GM18951 (cell line): Measurements from ENCODE around the gene CDC5L.
"Not testable (repeated sequence)": the region's sequence is repeated elsewhere in the genome, so short reads cannot be mapped to it uniquely, and the experiment has no call there.

Source experiments
- POLR2A ChIP-seq: IDR thresholded peaks from 4 replicates; pipeline ENCODE4 v1.6.1; 2011; ENCODE audit warnings: mild to moderate bottlenecking; ENCODE audit not compliant: insufficient read length, insufficient read depth; ENCODE audit errors: extremely low read depth
- in situ Hi-C: fragments of 300-500 bp; cut with MboI; formaldehyde crosslinking; loops from one replicate; pipeline ENCODE4 v1.12.0; 2022; ENCODE audit warnings: low sequenced_read_pairs, mixed read lengths, inconsistent platforms; ENCODE audit not compliant: unreplicated experiment

Gene CDC5L

GRCh38 chr6:44438827-44439226 is 51.3 kb downstream of the CDC5L start:
- TF ChIP-seq POLR2A = no peak
- in situ Hi-C loops = no loop called here

- TF ChIP-seq POLR2A = no peak
- in situ Hi-C loops = no loop called here
These were observed 52.0 kb downstream of the CDC5L start for GRCh38 chr6:44439270-44440045.

GRCh38 chr6:44441091-44441855 is 53.8 kb downstream of the CDC5L start:
- in situ Hi-C loops = no loop called here
- no peak for TF ChIP-seq POLR2A

- TF ChIP-seq POLR2A = no peak
- in situ Hi-C loops = no loop called here
These were observed 54.7 kb downstream of the CDC5L start for GRCh38 chr6:44442236-44442635.

GRCh38 chr6:44442833-44443444 is 55.4 kb downstream of the CDC5L start:
- in situ Hi-C loops = no loop called here
- TF ChIP-seq POLR2A = no peak

- in situ Hi-C loops = no loop called here
- TF ChIP-seq POLR2A = no peak
These were observed 57.3 kb downstream of the CDC5L start for GRCh38 chr6:44444853-44445252.

GRCh38 chr6:44446626-44447300 is 59.3 kb downstream of the CDC5L start:
- no peak for TF ChIP-seq POLR2A

GRCh38 chr6:44449181-44449580 is 61.7 kb downstream of the CDC5L start:
- in situ Hi-C loops = not testable (repeated sequence)

More at GRCh38 chr6:44446626-44447300, 59.3 kb downstream of the CDC5L start:
- in situ Hi-C loops = no loop called here

- in situ Hi-C loops = no loop called here
- TF ChIP-seq POLR2A = no peak
These were observed 64.5 kb downstream of the CDC5L start for GRCh38 chr6:44451803-44452695.

GRCh38 chr6:44452725-44453124 is 65.2 kb downstream of the CDC5L start:
- no peak for TF ChIP-seq POLR2A
- in situ Hi-C loops = no loop called here

- in situ Hi-C loops = no loop called here
- no peak for TF ChIP-seq POLR2A
These were observed 65.6 kb downstream of the CDC5L start for GRCh38 chr6:44453146-44453545.

- in situ Hi-C loops = no loop called here
- no peak for TF ChIP-seq POLR2A
These were observed 66.7 kb downstream of the CDC5L start for GRCh38 chr6:44454198-44454597.
